Adrenal gland (tissue), 5 donors: ENCODE data around the gene LDHAL6A.

Experiments
- CTCF ChIP-seq, 6 experiments: fragments of 450-650 bp in 4 of 6; fragments of 200-600 bp in 2 of 6; sonication (generic) in 1 of 6; IDR thresholded peaks; 1 replicate in 5 of 6; 2 replicates in 1 of 6; pipeline versions ENCODE4 v1.5.1 to v1.8.0; 2016 to 2021; ENCODE audit warnings: antibody characterized with exemption in 6 of 6, mild to moderate bottlenecking in 2 of 6, moderate library complexity in 1 of 6
- POLR2A ChIP-seq, 2 donors: fragments of 450-650 bp; IDR thresholded peaks; one replicate each; pipeline ENCODE4 v1.6.1; 2017; ENCODE audit warnings: antibody characterized with exemption in 2 of 2, mild to moderate bottlenecking in 2 of 2, moderate library complexity in 1 of 2
- donor health status: DM: no; HTN: no; CAD: no.

DNA sequence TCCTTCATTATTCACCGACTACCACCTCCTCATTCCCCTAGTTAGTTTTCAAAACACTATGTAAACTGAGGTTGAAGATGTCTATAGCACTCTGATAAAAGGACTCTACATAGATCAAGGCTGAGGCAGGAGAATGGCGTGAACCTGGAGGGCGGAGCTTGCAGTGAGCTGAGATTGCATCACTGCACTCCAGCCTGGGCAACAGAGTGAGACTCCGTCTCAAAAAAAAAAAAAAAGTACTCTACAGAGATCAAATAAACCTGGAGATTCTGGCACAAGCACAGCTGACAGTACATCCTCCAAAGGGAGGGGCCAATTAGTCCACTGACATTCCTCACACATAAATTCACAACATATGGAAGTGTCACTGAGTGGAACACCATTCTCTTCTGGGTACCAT is 40.0 kb downstream of the LDHAL6A start:
- TF ChIP-seq CTCF (IDR thresholded peaks at IDR 0.05): no peak
- TF ChIP-seq POLR2A (IDR thresholded peaks at IDR 0.05): no peak
